Uterus (tissue), 4 donors: ENCODE data around the gene PSD. TPM values are rescaled to one million over a fixed set of nuclear protein-coding genes. Genes with fewer than 3 reads are reported as not detected.

Experiments used
- DNase-seq, 2 donors: peaks; one replicate each; pipeline ENCODE4 v3.0.0-alpha.2; 2019 to 2020
- H3K27ac ChIP-seq, 2 donors: fragments of 200-600 bp; sonication (generic); 1 replicate in 1 of 2; 2 replicates in 1 of 2; pipeline ENCODE4 v1.5.1; 2016 to 2018
- H3K27me3 ChIP-seq, 2 donors: fragments of 200-600 bp; sonication (generic); one replicate each; pipeline ENCODE4 v1.5.1; 2018 to 2019; ENCODE audit warnings: control low read depth in 1 of 2
- H3K36me3 ChIP-seq, 2 donors: fragments of 200-600 bp; sonication (generic); one replicate each; pipeline ENCODE4 v1.5.1; 2019; ENCODE audit warnings: control low read depth in 1 of 2
- H3K4me1 ChIP-seq, 2 donors: fragments of 200-600 bp; sonication (generic); one replicate each; pipeline ENCODE4 v1.5.1; 2018 to 2019; ENCODE audit warnings: control low read depth in 1 of 2
- H3K4me3 ChIP-seq, 2 donors: fragments of 200-600 bp; sonication (generic); 1 replicate in 1 of 2; 2 replicates in 1 of 2; pipeline ENCODE4 v1.5.1; 2018 to 2019; ENCODE audit warnings: mild to moderate bottlenecking in 1 of 2
- H3K9me3 ChIP-seq, 2 donors: fragments of 200-600 bp; sonication (generic); one replicate each; pipeline ENCODE4 v1.5.1; 2019; ENCODE audit warnings: control low read depth in 1 of 2
- POLR2A ChIP-seq, 2 donors: fragments of 450-650 bp; IDR thresholded peaks; one replicate each; pipeline ENCODE4 v1.6.1; 2016; ENCODE audit warnings: antibody characterized with exemption in 2 of 2, mild to moderate bottlenecking in 1 of 2, moderate library complexity in 1 of 2
- intact Hi-C: fragments of 100-400 bp; cut with DNase I; formaldehyde crosslinking; loops from one replicate; pipeline ENCODE4 v1.15.1; 2023; ENCODE audit warnings: low total_unique reads
- total RNA-seq, 4 donors: library from RNA; depleted of rRNA in 3 of 4; stranded (reverse); fragments of >200 nt in 3 of 4; gene quantifications; one replicate each; pipeline versions ENCODE4 v1.1.0 to v1.2.4, GENCODE V29; 2014 to 2023
- TF ChIP-seq, protein P1 (sequence below), 4 experiments: fragments of 200-600 bp in 2 of 4; fragments of 450-650 bp in 2 of 4; sonication (generic) in 2 of 4; IDR thresholded peaks; one replicate each; pipeline ENCODE4 v1.5.1; 2016 to 2019; ENCODE audit warnings: antibody characterized with exemption in 4 of 4, mild to moderate bottlenecking in 2 of 4, moderate library complexity in 1 of 4
- donor health status: DM: yes; HTN: yes; CAD: no.

Gene PSD
- total RNA-seq, 4 donors from 2014 or later: 31.3 to 114 (median 37.3) TPM; not detected in 1

DNA sequence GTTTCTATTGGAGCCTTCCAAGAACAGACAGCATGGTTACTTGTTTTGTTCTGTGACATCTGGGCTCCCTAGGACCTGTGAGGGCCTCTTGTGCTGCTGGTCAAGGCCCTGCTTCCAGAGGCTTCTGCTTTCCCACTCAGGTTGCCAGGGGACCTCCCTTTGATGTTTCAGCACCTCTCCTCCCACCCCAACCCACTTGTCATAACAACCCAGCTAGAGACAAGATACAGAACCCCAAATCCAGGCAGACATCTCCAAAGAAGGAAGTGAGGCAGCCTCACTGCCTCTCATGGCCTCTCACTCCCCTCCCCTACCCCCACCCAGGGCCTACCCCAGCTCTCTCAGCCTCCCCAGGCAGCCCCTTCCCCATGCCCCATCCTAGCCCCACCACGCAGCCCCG is 11.8 kb downstream of the PSD start:
- DNase-seq: peak in 1 of 2 donors; percentile 87
- no peaks in the 10 kb centered on the region for H3K9me3 ChIP-seq
- no peak for TF ChIP-seq POLR2A (IDR thresholded peaks at IDR 0.05)
- TF ChIP-seq, protein P1, sequence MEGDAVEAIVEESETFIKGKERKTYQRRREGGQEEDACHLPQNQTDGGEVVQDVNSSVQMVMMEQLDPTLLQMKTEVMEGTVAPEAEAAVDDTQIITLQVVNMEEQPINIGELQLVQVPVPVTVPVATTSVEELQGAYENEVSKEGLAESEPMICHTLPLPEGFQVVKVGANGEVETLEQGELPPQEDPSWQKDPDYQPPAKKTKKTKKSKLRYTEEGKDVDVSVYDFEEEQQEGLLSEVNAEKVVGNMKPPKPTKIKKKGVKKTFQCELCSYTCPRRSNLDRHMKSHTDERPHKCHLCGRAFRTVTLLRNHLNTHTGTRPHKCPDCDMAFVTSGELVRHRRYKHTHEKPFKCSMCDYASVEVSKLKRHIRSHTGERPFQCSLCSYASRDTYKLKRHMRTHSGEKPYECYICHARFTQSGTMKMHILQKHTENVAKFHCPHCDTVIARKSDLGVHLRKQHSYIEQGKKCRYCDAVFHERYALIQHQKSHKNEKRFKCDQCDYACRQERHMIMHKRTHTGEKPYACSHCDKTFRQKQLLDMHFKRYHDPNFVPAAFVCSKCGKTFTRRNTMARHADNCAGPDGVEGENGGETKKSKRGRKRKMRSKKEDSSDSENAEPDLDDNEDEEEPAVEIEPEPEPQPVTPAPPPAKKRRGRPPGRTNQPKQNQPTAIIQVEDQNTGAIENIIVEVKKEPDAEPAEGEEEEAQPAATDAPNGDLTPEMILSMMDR (IDR thresholded peaks at IDR 0.05): no peak
- intact Hi-C loops: no loop called here
- no peaks in the 10 kb centered on the region for H3K27me3 ChIP-seq
- peak overlapping the region; percentile 87 to 91 for H3K27ac ChIP-seq
- no peak overlapping the region for H3K4me3 ChIP-seq
- peaks cover 0 to 4% of the 10 kb centered on the region in 2 donors for H3K4me1 ChIP-seq
- H3K36me3 ChIP-seq: no peaks in the 10 kb centered on the region

DNA sequence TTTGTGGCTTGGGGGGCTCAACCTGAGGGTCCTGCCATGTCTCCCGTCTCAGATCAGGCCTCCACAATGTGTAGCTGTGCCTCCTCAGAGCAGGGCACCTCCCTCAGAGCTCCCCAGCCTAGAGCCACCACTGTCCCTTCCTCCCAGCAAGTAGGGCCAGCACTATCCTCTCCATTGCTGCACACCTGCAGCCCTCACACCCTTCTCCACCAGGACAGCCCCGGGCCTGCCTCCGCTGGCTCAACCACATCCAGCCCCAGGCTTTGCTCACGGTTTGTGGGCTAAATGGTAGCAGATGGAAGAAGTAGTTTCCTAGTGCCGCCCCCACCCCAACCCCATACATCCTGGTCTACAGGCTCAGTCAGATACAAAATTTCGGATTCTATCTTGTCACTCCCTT is 13.0 kb downstream of the PSD start:
- DNase-seq: no peak
- Histone ChIP-seq H3K36me3 (no peaks in the 10 kb centered on the region), H3K9me3 (no peaks in the 10 kb centered on the region), H3K27me3 (no peaks in the 10 kb centered on the region), H3K27ac (peak overlapping the region; percentile 87 to 91), H3K4me1 (peaks cover 0 to 4% of the 10 kb centered on the region in 2 donors), H3K4me3 (no peak overlapping the region)
- intact Hi-C loops: no loop called here
- TF ChIP-seq, protein P1 (IDR thresholded peaks at IDR 0.05): no peak
- no peak for TF ChIP-seq POLR2A (IDR thresholded peaks at IDR 0.05)

DNA sequence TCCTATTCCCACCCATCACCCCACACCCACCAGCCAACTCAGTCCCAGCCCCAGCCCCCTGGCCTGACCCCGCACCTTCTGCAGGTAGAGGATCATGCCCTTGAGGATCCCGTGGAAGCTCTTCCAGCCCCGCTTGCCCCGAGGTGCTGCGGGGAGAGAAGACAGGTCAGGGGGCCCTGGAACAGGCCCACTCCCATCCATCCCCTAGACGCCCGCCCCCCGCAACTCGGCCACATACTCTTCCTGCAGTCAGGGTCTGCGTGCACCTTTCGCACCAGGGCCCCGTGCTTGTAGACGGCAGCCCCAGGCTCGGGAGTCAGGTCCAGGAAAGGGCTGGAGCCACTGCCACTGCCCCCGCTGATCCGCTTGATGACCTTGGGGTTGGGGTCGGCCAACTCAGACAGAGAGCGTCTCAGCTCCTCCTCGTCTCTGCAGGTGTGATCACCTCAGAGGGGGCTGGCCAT is 13.4 kb downstream of the PSD start:
- intact Hi-C loops: no loop called here
- peak overlapping the region; percentile 87 to 91 for H3K27ac ChIP-seq

DNA sequence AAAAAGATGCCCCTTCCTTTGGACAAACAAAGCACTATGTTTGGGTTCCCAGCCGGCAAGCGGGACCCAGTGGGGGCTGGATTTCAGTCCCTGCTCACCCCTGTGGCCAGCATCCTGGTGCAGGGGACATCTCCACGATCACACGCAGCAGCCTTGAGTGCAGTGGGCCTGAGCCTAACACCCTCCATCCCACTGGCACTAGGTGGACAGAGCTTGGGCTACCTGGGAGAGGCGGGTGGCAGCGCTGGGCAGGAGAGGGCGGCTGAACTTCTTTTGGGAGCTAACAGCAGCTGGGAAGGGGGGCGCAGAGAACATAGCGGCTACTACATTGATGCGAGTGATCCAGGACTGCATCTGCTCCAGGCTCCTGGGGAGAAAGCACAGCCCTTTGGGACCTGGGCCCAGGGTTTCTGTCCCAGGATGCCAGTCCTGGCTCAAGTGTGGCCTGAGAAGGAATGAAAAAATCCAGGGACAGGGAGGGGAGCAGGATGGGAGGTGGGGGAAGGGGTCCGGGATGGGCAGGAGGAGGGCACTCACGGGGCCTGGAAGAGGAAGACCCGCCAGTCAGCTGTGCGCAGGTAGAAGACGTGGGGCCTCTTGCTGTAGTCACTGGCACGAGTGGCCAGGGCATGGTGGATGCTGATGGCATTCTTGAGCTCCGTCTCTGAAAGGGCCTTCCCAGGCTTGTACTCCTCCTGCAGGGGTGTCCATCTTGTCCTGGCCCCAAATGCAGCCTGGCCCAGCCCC is 14.1 kb downstream of the PSD start:
- peaks cover 0 to 8% of the 10 kb centered on the region in 2 donors for H3K4me1 ChIP-seq
- no peak for TF ChIP-seq POLR2A (IDR thresholded peaks at IDR 0.05)
- TF ChIP-seq, protein P1 (IDR thresholded peaks at IDR 0.05): no peak
- peak overlapping the region; percentile 87 to 91 for H3K27ac ChIP-seq
- H3K4me3 ChIP-seq: no peak overlapping the region
- H3K9me3 ChIP-seq: no peaks in the 10 kb centered on the region
- H3K27me3 ChIP-seq: no peaks in the 10 kb centered on the region
- no peaks in the 10 kb centered on the region for H3K36me3 ChIP-seq
- no peak for DNase-seq
- intact Hi-C loops: no loop called here

More for the DNA sequence above, 13.4 kb downstream of the PSD start:
- DNase-seq: no peak
- no peaks in the 10 kb centered on the region for H3K9me3 ChIP-seq
- no peak overlapping the region for H3K4me3 ChIP-seq
- H3K4me1 ChIP-seq: peaks cover 0 to 4% of the 10 kb centered on the region in 2 donors
- H3K27me3 ChIP-seq: no peaks in the 10 kb centered on the region
- no peaks in the 10 kb centered on the region for H3K36me3 ChIP-seq
- no peak for TF ChIP-seq POLR2A (IDR thresholded peaks at IDR 0.05)
- TF ChIP-seq, protein P1 (IDR thresholded peaks at IDR 0.05): no peak

DNA sequence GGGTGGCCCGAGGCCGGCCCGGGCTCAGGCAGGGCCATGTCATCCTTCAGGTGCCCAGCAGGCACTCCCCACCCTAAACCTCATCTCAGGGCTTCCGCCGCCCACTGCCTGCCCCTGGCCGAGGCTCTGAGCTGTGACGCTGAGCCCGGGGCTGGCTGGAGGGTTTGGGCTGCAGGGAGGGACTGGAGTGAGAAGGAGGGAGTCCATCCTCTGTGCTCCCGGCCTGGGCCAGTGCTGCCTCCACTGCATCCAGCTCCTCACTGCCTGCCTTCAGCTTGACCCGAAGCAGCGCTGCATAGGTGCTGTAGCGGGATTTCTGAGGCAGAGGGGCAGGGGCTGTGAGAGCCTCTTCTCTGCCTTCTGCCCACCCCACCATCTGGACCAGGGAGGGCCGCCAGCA is 15.5 kb downstream of the PSD start:
- TF ChIP-seq, protein P1 (IDR thresholded peaks at IDR 0.05): no peak
- no peak for TF ChIP-seq POLR2A (IDR thresholded peaks at IDR 0.05)
- H3K27ac ChIP-seq: peak overlapping the region in 1 of 2 donors; percentile 27
- intact Hi-C loops: no loop called here
- H3K4me1 ChIP-seq: peaks cover 0 to 11% of the 10 kb centered on the region in 2 donors
- H3K9me3 ChIP-seq: no peaks in the 10 kb centered on the region
- H3K4me3 ChIP-seq: no peak overlapping the region
- no peaks in the 10 kb centered on the region for H3K27me3 ChIP-seq
- DNase-seq: no peak
- H3K36me3 ChIP-seq: no peaks in the 10 kb centered on the region
